Measurements from ENCODE around the gene PIK3CB.
"Not testable (repeated sequence)": the region's sequence is repeated elsewhere in the genome, so short reads cannot be mapped to it uniquely, and the experiment has no call there.

The PIK3CB gene

GRCh38 chr3:138732456-138732855, 102.3 kb downstream of the PIK3CB start:
- TF ChIP-seq CTCF (IDR thresholded peaks at IDR 0.05; ENCODE audit: extremely low read depth, insufficient read depth, missing control alignments) = no peak
- DNase-seq (ENCODE audit: low spot score) = no peak

GRCh38 chr3:138726946-138727730, 107.6 kb downstream of the PIK3CB start:
- in situ Hi-C loops (cut with MboI; ENCODE audit: low pct_unique_long_range_greater_than_20kb, low sequenced_read_pairs, unreplicated experiment) = no loop called here
- DNase-seq (ENCODE audit: low spot score) = no peak
- TF ChIP-seq CTCF (IDR thresholded peaks at IDR 0.05; ENCODE audit: extremely low read depth, insufficient read depth, missing control alignments) = no peak

More at GRCh38 chr3:138732456-138732855, 102.3 kb downstream of the PIK3CB start:
- in situ Hi-C loops (cut with MboI; ENCODE audit: low pct_unique_long_range_greater_than_20kb, low sequenced_read_pairs, unreplicated experiment) = no loop called here

- peak; percentile 18 for DNase-seq (ENCODE audit: low spot score)
- in situ Hi-C loops (cut with MboI; ENCODE audit: low pct_unique_long_range_greater_than_20kb, low sequenced_read_pairs, unreplicated experiment) = not testable (repeated sequence)
Observed at GRCh38 chr3:138726042-138726441, 108.7 kb downstream of the PIK3CB start.

GRCh38 chr3:138725116-138725515, 109.6 kb downstream of the PIK3CB start:
- in situ Hi-C loops (cut with MboI; ENCODE audit: low pct_unique_long_range_greater_than_20kb, low sequenced_read_pairs, unreplicated experiment) = no loop called here
- no peak for TF ChIP-seq CTCF (IDR thresholded peaks at IDR 0.05; ENCODE audit: extremely low read depth, insufficient read depth, missing control alignments)
- DNase-seq (ENCODE audit: low spot score) = no peak

- in situ Hi-C loops (cut with MboI; ENCODE audit: low pct_unique_long_range_greater_than_20kb, low sequenced_read_pairs, unreplicated experiment) = no loop called here
- no peak for TF ChIP-seq CTCF (IDR thresholded peaks at IDR 0.05; ENCODE audit: extremely low read depth, insufficient read depth, missing control alignments)
- no peak for DNase-seq (ENCODE audit: low spot score)
Observed at GRCh38 chr3:138724443-138724842, 110.3 kb downstream of the PIK3CB start.

- DNase-seq (ENCODE audit: low spot score) = no peak
- no peak for TF ChIP-seq CTCF (IDR thresholded peaks at IDR 0.05; ENCODE audit: extremely low read depth, insufficient read depth, missing control alignments)
- in situ Hi-C loops (cut with MboI; ENCODE audit: low pct_unique_long_range_greater_than_20kb, low sequenced_read_pairs, unreplicated experiment) = no loop called here
Observed at GRCh38 chr3:138718849-138719248, 115.9 kb downstream of the PIK3CB start.

GRCh38 chr3:138717348-138717747, 117.4 kb downstream of the PIK3CB start:
- DNase-seq (ENCODE audit: low spot score) = no peak
- in situ Hi-C loops (cut with MboI; ENCODE audit: low pct_unique_long_range_greater_than_20kb, low sequenced_read_pairs, unreplicated experiment) = no loop called here
- TF ChIP-seq CTCF (IDR thresholded peaks at IDR 0.05; ENCODE audit: extremely low read depth, insufficient read depth, missing control alignments) = no peak
